Mesothelial cell of epicardium (in vitro differentiated cells): Measurements from ENCODE around the gene DBP. TPM values are rescaled to one million over a fixed set of nuclear protein-coding genes. Genes with fewer than 3 reads are reported as not detected.
A peak's percentile ranks its signal among the peaks of the same experiment; 100 is the strongest.

Experiments
- DNase-seq, 2 experiments: peaks; one replicate each; pipeline ENCODE4 v3.0.0; 2021; ENCODE audit warnings: low spot score in 2 of 2; ENCODE audit not compliant: unreplicated experiment in 2 of 2
- H3K27ac Mint-ChIP-seq: 2 replicates; pipeline ENCODE4 v1.8.0; 2021; ENCODE audit warnings: mixed read lengths
- H3K27me3 Mint-ChIP-seq: 2 replicates; pipeline ENCODE4 v1.8.0; 2021; ENCODE audit warnings: low read depth, mixed read lengths
- H3K36me3 Mint-ChIP-seq: 2 replicates; pipeline ENCODE4 v1.8.0; 2021; ENCODE audit warnings: mixed read lengths
- H3K4me1 Mint-ChIP-seq: 2 replicates; pipeline ENCODE4 v1.8.0; 2021; ENCODE audit warnings: mixed read lengths
- H3K4me3 Mint-ChIP-seq: 2 replicates; pipeline ENCODE4 v1.8.0; 2021; ENCODE audit warnings: mild to moderate bottlenecking, moderate library complexity, mixed read lengths
- H3K9me3 Mint-ChIP-seq: 2 replicates; pipeline ENCODE4 v1.8.0; 2021; ENCODE audit warnings: mixed read lengths
- total RNA-seq: library from RNA; stranded (reverse); gene quantifications from 3 replicates; pipeline ENCODE4 v1.2.1, GENCODE V29; 2021
- TF ChIP-seq, protein P1 (sequence below): fragments of 200-600 bp; sonication (generic); IDR thresholded peaks from one replicate; pipeline ENCODE4 v1.5.0; 2021; ENCODE audit warnings: antibody characterized with exemption; ENCODE audit not compliant: unreplicated experiment

DBP gene
- total RNA-seq, 1 donor from 2014 or later = 13.1 TPM

- Mint-ChIP-seq H3K4me3 (peak overlapping the region; percentile 94), H3K27ac (peak overlapping the region; percentile 98), H3K27me3 (no peaks in the 10 kb centered on the region), H3K4me1 (peaks cover 32% of the 10 kb centered on the region), H3K36me3 (peaks cover 18% of the 10 kb centered on the region), H3K9me3 (no peaks in the 10 kb centered on the region)
- peak; percentile 96 to 97 for DNase-seq
- TF ChIP-seq, protein P1, sequence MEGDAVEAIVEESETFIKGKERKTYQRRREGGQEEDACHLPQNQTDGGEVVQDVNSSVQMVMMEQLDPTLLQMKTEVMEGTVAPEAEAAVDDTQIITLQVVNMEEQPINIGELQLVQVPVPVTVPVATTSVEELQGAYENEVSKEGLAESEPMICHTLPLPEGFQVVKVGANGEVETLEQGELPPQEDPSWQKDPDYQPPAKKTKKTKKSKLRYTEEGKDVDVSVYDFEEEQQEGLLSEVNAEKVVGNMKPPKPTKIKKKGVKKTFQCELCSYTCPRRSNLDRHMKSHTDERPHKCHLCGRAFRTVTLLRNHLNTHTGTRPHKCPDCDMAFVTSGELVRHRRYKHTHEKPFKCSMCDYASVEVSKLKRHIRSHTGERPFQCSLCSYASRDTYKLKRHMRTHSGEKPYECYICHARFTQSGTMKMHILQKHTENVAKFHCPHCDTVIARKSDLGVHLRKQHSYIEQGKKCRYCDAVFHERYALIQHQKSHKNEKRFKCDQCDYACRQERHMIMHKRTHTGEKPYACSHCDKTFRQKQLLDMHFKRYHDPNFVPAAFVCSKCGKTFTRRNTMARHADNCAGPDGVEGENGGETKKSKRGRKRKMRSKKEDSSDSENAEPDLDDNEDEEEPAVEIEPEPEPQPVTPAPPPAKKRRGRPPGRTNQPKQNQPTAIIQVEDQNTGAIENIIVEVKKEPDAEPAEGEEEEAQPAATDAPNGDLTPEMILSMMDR = no peak
These were observed 319 bp upstream of the DBP start for GRCh38 chr19:48637449-48637947.

GRCh38 chr19:48635966-48636858, 967 bp downstream of the DBP start:
- Mint-ChIP-seq H3K4me1 (peaks cover 32% of the 10 kb centered on the region), H3K27me3 (no peaks in the 10 kb centered on the region), H3K27ac (peak overlapping the region; percentile 98), H3K9me3 (no peaks in the 10 kb centered on the region), H3K4me3 (peak overlapping the region; percentile 94), H3K36me3 (peaks cover 13% of the 10 kb centered on the region)
- TF ChIP-seq, protein P1 = no peak
- DNase-seq = no peak

GRCh38 chr19:48635263-48635965, 1.8 kb downstream of the DBP start:
- H3K27me3 Mint-ChIP-seq = no peaks in the 10 kb centered on the region
- H3K4me1 Mint-ChIP-seq = peaks cover 37% of the 10 kb centered on the region
- DNase-seq = peak in 1 of 2 experiments; percentile 75
- H3K27ac Mint-ChIP-seq = peak overlapping the region; percentile 93
- peaks cover 13% of the 10 kb centered on the region for H3K36me3 Mint-ChIP-seq
- TF ChIP-seq, protein P1 = no peak
- H3K4me3 Mint-ChIP-seq = peak overlapping the region; percentile 94
- no peaks in the 10 kb centered on the region for H3K9me3 Mint-ChIP-seq

- Mint-ChIP-seq H3K4me1 (peaks cover 44% of the 10 kb centered on the region), H3K27me3 (no peaks in the 10 kb centered on the region), H3K27ac (peak overlapping the region; percentile 93)
These were observed 2.5 kb downstream of the DBP start for GRCh38 chr19:48634424-48635262.

DNA sequence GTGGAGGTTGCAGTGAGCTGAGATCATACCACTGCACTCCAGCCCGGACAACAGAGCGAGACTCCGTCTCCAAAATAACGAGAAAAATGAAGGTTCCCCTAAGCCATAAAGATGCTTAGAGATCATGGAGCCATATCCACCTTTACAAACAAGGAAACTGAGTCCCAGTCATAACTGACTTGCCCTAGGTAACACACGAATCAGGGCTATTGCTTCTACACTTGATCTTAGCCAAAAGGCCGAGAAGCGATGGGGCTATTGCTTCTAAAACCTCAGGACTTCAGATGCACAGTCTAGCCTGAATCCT, 3.2 kb downstream of the DBP start:
- Mint-ChIP-seq H3K36me3 (peaks cover 9% of the 10 kb centered on the region), H3K4me3 (peak overlapping the region; percentile 67), H3K9me3 (no peaks in the 10 kb centered on the region), H3K4me1 (peaks cover 43% of the 10 kb centered on the region), H3K27me3 (no peaks in the 10 kb centered on the region), H3K27ac (peak overlapping the region; percentile 67)
- TF ChIP-seq, protein P1 = no peak
- DNase-seq = no peak

More at GRCh38 chr19:48634424-48635262, 2.5 kb downstream of the DBP start:
- Mint-ChIP-seq H3K36me3 (peaks cover 11% of the 10 kb centered on the region), H3K9me3 (no peaks in the 10 kb centered on the region), H3K4me3 (peak overlapping the region; percentile 67)
- TF ChIP-seq, protein P1 = no peak
- DNase-seq = peak; percentile 85 to 89
